Measurements from ENCODE around the gene LRRN2. TPM values are rescaled to one million over a fixed set of nuclear protein-coding genes. Genes with fewer than 3 reads are reported as not detected.

LRRN2 gene
- total RNA-seq, 1 donor from 2014 or later, result 3.9 TPM

GRCh38 chr1:204612326-204612725 lies 73.2 kb downstream of the LRRN2 start:
- Mint-ChIP-seq H3K4me1 (peaks cover 8% of the 10 kb centered on the region), H3K27me3 (ENCODE audit: low read depth) (peaks cover 48% of the 10 kb centered on the region)

GRCh38 chr1:204611036-204611435 lies 74.5 kb downstream of the LRRN2 start:
- no peaks in the 10 kb centered on the region for H3K9me3 Mint-ChIP-seq
- no peak overlapping the region for H3K4me3 Mint-ChIP-seq
- no peak for TF ChIP-seq CTCF (IDR thresholded peaks at IDR 0.05; ENCODE audit: unreplicated experiment)
- H3K4me1 Mint-ChIP-seq, result no peaks in the 10 kb centered on the region
- DNase-seq (ENCODE audit: low spot score in 2 of 2, unreplicated experiment in 2 of 2), result no peak
- peaks cover 48% of the 10 kb centered on the region for H3K27me3 Mint-ChIP-seq (ENCODE audit: low read depth)
- H3K27ac Mint-ChIP-seq, result no peak overlapping the region
- no peaks in the 10 kb centered on the region for H3K36me3 Mint-ChIP-seq

More at GRCh38 chr1:204612326-204612725, 73.2 kb downstream of the LRRN2 start:
- no peak for TF ChIP-seq CTCF (IDR thresholded peaks at IDR 0.05; ENCODE audit: unreplicated experiment)
- Mint-ChIP-seq H3K36me3 (no peaks in the 10 kb centered on the region), H3K27ac (no peak overlapping the region), H3K4me3 (no peak overlapping the region), H3K9me3 (no peaks in the 10 kb centered on the region)
- no peak for DNase-seq (ENCODE audit: low spot score in 2 of 2, unreplicated experiment in 2 of 2)

- H3K36me3 Mint-ChIP-seq, result no peaks in the 10 kb centered on the region
- H3K4me3 Mint-ChIP-seq, result no peak overlapping the region
- TF ChIP-seq CTCF (IDR thresholded peaks at IDR 0.05; ENCODE audit: unreplicated experiment), result no peak
- no peaks in the 10 kb centered on the region for H3K9me3 Mint-ChIP-seq
- H3K4me1 Mint-ChIP-seq, result no peaks in the 10 kb centered on the region
- H3K27me3 Mint-ChIP-seq (ENCODE audit: low read depth), result peaks cover 42% of the 10 kb centered on the region
- no peak overlapping the region for H3K27ac Mint-ChIP-seq
- no peak for DNase-seq (ENCODE audit: low spot score in 2 of 2, unreplicated experiment in 2 of 2)
Observed at GRCh38 chr1:204607910-204608309, 77.6 kb downstream of the LRRN2 start.

- no peak for DNase-seq (ENCODE audit: low spot score in 2 of 2, unreplicated experiment in 2 of 2)
- Mint-ChIP-seq H3K4me3 (no peak overlapping the region), H3K36me3 (no peaks in the 10 kb centered on the region), H3K27ac (no peak overlapping the region), H3K4me1 (peaks cover 4% of the 10 kb centered on the region), H3K27me3 (ENCODE audit: low read depth) (peaks cover 46% of the 10 kb centered on the region), H3K9me3 (no peaks in the 10 kb centered on the region)
- no peak for TF ChIP-seq CTCF (IDR thresholded peaks at IDR 0.05; ENCODE audit: unreplicated experiment)
Observed at GRCh38 chr1:204605791-204606190, 79.7 kb downstream of the LRRN2 start.

- Mint-ChIP-seq H3K36me3 (no peaks in the 10 kb centered on the region), H3K27me3 (ENCODE audit: low read depth) (peaks cover 51% of the 10 kb centered on the region), H3K9me3 (no peaks in the 10 kb centered on the region), H3K27ac (no peak overlapping the region), H3K4me3 (no peak overlapping the region), H3K4me1 (peaks cover 4% of the 10 kb centered on the region)
- DNase-seq (ENCODE audit: low spot score in 2 of 2, unreplicated experiment in 2 of 2), result no peak
- TF ChIP-seq CTCF (IDR thresholded peaks at IDR 0.05; ENCODE audit: unreplicated experiment), result no peak
Observed at GRCh38 chr1:204602871-204603542, 82.5 kb downstream of the LRRN2 start.

Measured in mesothelial cell of epicardium (in vitro differentiated cells).